HG02973 (cell line): ENCODE data around the gene ADGRD1.
"Not testable (repeated sequence)": the region's sequence is repeated elsewhere in the genome, so short reads cannot be mapped to it uniquely, and the experiment has no call there.

Experiments used
- ATAC-seq: cut with Tn5 transposase; IDR thresholded peaks from one replicate; pipeline ENCODE4 v1.9.1; 2021; ENCODE audit warnings: moderate library complexity; ENCODE audit not compliant: unreplicated experiment

Gene ADGRD1

GRCh38 chr12:131067981-131068851 is 114.5 kb downstream of the ADGRD1 start:
- no peak for ATAC-seq

- ATAC-seq: not testable (repeated sequence)
These were observed 115.4 kb downstream of the ADGRD1 start for GRCh38 chr12:131068926-131069720.

DNA sequence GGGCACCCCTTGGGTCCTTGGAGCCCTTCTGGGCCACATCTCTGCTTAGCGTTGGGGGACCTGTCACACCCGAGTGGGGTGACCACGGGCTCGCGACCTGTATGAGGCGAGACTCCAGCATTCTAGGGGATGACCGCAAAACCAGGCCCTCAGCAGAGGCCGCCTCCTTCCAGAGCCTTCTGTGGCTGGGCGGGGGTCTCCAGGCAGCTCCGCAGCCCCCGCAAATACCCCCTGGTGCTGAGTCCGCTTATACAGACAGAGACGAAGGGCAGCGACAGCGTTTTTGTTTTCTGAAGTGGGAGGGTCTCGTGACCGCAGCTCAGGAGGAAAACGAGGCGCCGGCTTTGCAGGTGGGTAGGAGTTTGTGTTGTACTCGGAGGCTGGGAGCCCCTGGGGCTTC is 116.4 kb downstream of the ADGRD1 start:
- ATAC-seq: not testable (repeated sequence)

DNA sequence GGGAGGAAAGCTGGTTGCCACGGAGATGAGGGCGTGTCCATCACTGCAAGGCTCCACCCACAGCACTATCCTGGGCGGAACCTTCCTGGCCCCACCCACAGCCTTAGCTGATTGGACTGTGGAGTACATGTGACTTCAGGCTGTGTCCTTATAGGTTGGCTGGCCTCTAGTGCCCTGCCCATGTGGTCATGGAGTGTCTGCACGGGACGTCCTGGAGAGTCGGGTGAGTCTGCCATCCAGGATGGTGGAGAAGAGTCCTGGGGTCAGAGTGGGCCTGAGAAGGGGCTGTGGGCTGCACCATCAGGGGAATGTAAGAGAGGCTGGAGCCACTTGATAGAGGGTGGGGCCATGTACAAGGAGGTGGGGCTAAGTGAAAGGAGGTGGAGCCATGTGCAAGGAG is 117.0 kb downstream of the ADGRD1 start:
- ATAC-seq: not testable (repeated sequence)

GRCh38 chr12:131071234-131071820 is 117.6 kb downstream of the ADGRD1 start:
- ATAC-seq: not testable (repeated sequence)

DNA sequence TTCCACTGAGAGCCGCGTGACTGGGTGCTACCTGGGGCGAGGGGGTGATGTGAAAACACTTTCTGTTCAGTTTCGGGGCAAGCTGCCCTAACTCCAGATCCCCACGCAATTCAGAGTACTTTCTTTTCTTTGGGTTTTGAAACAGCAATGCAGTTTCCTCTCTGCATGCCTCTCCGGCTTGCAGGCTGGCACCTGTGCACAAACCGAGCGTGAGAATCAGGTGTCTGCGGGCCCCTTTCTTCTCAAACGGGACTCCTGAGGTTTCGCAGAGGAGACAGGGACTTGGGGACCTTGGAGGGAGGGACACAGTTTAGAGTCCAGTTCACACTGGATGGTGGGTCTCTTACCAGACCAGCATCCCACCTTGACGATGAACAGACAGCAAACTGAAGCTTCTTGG is 118.2 kb downstream of the ADGRD1 start:
- ATAC-seq: not testable (repeated sequence)

- ATAC-seq: no peak
These were observed 118.9 kb downstream of the ADGRD1 start for GRCh38 chr12:131072451-131073230.

DNA sequence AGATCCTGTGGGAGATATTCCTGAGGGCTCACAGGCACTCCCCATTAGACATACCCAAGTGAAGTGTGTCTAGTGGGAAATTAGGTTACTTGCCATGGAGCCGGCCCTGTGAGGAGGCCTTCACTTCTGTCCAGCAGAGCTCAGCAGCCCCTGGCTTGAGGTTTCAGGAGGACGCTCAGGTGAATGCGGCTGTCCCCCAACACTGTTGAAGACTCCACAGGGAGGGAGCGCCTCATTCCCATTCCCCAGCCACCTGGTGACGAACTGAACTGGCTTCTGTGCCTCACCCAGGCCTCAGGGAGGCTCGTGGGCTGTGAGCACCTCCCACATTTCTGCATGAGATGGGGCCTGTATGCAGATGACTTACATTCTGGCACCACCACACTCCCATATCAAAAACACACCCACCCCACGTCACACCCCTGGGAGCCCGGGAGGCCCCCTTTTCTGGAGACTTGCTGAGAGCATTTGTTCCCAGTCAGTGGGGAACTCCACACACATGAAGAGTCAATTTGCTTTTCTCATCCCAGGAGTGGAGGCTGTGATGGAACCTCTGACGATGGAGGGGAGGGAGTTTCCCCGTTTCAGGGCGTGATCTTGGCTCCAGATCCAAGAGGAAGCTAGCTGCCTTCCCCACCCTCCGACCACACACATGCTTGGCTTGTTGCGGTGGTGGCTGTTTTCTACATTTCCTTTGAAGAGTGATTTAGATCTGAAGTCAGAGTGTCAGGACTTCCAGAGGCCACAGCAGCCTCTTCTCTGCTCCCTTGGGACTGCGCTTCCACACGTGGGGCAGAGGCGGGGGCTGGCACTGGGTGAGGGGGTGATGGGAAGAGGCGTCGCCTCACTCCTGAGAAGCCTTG is 120.7 kb downstream of the ADGRD1 start:
- no peak for ATAC-seq

DNA sequence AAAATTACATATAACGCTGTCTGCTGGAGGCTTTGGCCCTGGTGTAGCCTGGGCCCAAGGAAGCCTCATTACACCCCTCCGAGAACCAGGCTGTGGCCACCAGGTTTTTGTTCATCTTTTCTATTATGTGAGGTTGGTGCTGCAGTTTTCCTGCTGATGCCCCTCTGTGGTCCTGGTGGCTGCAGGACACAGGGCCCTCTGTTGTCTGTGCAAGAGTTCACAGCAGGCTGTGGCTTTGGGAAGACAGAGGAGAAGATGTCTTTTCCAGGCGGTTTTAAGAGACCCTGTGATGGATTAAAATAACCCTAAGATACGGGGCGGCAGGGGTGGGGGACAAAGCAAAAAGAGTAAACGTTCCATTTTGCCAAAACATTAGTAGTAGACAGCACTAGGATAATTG is 121.5 kb downstream of the ADGRD1 start:
- ATAC-seq: no peak

GRCh38 chr12:131075611-131076010 is 121.9 kb downstream of the ADGRD1 start:
- ATAC-seq: no peak

DNA sequence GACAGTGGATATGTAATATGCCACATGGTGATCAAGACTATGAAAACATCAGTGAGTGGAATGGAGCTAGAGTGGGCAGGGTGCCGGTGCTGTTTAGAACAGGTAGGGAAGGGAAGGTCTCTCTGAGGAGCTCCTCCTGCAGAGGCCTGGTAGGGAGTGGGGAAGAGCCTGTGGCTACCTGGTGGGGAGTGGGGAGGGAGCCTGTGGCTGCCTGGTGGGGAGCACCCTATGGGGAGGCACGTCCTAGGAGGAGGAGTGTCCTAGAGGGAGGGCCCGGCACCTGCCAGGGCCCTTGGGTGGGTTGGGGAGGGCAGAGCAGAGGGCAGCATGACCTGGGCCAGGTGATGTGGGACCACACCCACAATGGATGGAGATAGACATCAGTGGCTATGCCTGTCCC is 122.6 kb downstream of the ADGRD1 start:
- no peak for ATAC-seq

DNA sequence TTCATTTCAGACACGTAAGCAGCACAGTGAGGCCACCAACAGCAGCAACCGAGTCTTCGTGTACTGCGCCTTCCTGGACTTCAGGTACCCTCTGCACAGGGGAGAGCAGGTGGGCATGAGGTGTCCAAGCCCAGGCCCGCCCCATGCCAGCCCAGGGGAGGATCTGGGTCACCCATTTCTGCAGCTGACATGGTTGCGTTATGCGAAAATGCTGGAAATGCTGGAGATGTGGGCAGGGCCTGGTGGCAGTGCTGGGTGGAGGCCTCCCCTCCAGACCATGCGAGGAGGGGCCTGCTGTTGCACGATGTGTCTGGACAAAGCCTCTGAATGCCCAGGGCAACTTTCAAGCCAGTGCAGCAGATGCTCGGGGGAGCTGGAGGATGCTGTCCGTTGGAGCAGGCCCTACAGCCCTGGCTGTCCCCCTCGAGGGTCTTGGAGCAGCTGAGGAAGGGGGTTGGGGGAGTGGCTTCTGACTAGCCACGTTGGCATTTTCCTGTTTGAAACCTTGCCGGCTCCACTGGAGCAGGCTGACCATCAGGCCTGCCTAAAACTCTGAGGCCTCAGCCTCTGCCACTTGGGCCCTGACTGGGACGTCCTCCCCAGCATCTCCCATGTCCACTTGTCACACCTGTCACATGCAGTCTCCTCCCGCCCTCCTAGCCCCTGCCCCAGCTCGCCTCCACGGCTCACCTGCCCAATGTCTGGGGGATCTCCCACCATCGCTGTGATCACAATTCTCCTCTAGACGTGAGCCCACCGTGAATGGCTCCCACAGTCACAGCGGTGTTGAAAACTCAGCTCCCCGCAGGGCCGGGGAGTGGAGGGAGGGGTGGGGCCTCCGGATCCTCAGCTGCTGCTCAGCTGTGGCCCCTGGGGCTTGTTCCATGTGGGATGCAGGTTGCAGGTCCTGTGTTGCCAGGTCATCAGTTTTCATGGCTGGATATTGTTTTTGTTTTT is 123.4 kb downstream of the ADGRD1 start:
- ATAC-seq: no peak

- ATAC-seq: no peak
These were observed 124.3 kb downstream of the ADGRD1 start for GRCh38 chr12:131077931-131078391.

GRCh38 chr12:131082290-131083194 is 128.8 kb downstream of the ADGRD1 start:
- no peak for ATAC-seq

- no peak for ATAC-seq
These were observed 130.8 kb downstream of the ADGRD1 start for GRCh38 chr12:131084341-131085011.

DNA sequence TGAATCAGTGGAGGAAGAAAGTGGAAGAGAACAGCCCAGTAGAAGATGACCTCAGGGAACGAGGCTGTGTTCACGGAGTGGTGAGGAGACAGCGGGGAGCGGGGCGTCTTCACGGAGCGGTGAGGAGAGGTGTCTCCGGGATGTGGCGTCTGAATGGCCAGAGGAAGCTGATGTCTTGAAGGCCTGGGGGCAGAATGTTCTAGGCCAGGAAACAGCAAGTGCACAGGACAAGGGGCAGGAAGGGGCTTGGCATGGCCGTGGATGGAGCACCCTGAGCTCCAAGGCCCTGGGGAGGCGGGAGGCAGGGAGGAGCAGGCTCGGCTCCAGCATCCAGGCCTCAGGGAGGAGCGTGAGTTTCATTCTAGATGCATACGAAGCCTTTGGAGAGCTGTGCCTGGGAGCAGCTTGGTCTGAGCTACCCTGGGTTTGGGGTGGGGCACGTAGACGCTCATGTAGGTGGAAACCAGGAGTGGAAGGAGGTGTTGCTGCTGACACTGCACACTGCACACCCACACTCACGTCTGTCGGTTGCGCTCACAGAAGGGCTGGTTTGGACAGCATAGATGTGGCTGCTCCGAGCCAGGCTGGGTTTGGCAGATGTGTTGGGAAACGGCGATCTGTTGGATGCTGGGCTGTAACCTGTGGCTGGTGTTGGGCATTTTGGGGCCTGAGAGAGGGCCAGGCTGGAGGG is 131.6 kb downstream of the ADGRD1 start:
- ATAC-seq: no peak
